ENCODE measurements around the gene PAX9. TPM values are rescaled to one million over a fixed set of nuclear protein-coding genes. Genes with fewer than 3 reads are reported as not detected.

PAX9 gene
- total RNA-seq, 1 donor from 2014 or later = not detected

DNA sequence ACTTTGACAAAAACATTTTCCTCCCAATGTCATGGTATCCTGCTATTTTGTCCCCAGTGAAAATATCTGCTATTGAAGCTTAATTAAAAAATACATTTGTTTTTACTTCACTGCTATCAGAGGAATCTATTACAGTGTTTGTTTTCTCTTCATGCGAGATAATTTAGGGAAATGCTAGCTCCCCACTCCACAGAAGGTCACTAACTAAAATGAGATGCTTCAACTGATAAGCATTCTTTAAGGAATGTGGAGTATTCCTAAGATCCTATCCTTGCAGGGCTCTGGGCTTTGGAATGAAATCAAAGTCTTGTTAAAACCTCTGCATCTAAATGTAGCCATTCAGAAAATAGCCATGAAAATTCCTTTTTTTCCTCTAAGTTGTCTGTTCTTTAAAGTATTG lies 39.5 kb downstream of the PAX9 start:
- Mint-ChIP-seq H3K4me3 (ENCODE audit: low read depth) (no peak overlapping the region), H3K9me3 (peaks cover 12% of the 10 kb centered on the region), H3K27ac (no peak overlapping the region), H3K4me1 (ENCODE audit: low read depth) (no peaks in the 10 kb centered on the region), H3K36me3 (ENCODE audit: low read depth) (no peaks in the 10 kb centered on the region), H3K27me3 (ENCODE audit: low read depth) (no peaks in the 10 kb centered on the region)
- intact Hi-C loops (cut with micrococcal nuclease) = no loop called here
- DNase-seq (ENCODE audit: low spot score) = no peak

DNA sequence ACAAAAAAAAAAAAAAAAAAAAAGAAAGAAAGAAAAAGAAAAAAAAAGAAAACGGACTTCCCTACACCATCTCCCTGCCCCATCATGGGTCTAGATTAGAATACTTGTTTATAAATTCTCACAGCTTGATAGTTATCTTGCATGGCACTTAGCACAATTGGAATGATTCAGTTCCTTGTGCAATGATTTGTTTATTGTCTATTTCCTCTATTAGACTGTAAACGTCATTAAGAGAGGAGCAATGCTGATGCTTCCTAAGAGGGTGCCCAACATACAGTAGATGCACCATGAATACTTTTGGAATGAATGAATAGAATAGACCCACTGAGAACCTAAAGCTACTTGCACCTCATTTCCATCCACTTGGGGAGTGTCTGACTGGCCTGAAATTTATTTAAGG lies 40.8 kb downstream of the PAX9 start:
- no peak overlapping the region for H3K4me3 Mint-ChIP-seq (ENCODE audit: low read depth)
- no peaks in the 10 kb centered on the region for H3K36me3 Mint-ChIP-seq (ENCODE audit: low read depth)
- H3K9me3 Mint-ChIP-seq = peaks cover 11% of the 10 kb centered on the region
- H3K27me3 Mint-ChIP-seq (ENCODE audit: low read depth) = no peaks in the 10 kb centered on the region
- DNase-seq (ENCODE audit: low spot score) = no peak
- H3K27ac Mint-ChIP-seq = no peak overlapping the region
- H3K4me1 Mint-ChIP-seq (ENCODE audit: low read depth) = no peaks in the 10 kb centered on the region
- intact Hi-C loops (cut with micrococcal nuclease) = no loop called here

DNA sequence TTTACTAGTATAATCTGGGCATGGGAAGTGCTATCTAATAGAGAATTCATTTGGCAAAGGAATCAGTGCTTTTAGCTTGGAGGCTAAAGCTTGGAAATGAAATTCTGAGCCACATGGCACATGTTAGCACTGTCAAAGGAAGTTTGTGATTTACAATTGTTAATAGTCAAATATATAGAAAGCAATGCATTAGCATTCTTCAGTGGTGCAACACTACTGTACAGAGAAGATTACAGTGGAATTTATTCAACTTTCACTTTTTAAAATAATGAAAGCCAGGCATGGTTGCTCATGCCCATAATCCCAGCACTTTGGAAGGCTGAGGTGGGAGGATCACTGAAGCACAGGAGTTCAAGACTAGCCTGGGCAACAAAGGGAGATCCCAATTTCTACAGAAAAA lies 45.9 kb downstream of the PAX9 start:
- H3K27ac Mint-ChIP-seq = no peak overlapping the region
- DNase-seq (ENCODE audit: low spot score) = no peak
- H3K36me3 Mint-ChIP-seq (ENCODE audit: low read depth) = no peaks in the 10 kb centered on the region
- peaks cover 6% of the 10 kb centered on the region for H3K9me3 Mint-ChIP-seq
- no peaks in the 10 kb centered on the region for H3K27me3 Mint-ChIP-seq (ENCODE audit: low read depth)
- H3K4me1 Mint-ChIP-seq (ENCODE audit: low read depth) = no peaks in the 10 kb centered on the region
- H3K4me3 Mint-ChIP-seq (ENCODE audit: low read depth) = no peak overlapping the region
- intact Hi-C loops (cut with micrococcal nuclease) = no loop called here

DNA sequence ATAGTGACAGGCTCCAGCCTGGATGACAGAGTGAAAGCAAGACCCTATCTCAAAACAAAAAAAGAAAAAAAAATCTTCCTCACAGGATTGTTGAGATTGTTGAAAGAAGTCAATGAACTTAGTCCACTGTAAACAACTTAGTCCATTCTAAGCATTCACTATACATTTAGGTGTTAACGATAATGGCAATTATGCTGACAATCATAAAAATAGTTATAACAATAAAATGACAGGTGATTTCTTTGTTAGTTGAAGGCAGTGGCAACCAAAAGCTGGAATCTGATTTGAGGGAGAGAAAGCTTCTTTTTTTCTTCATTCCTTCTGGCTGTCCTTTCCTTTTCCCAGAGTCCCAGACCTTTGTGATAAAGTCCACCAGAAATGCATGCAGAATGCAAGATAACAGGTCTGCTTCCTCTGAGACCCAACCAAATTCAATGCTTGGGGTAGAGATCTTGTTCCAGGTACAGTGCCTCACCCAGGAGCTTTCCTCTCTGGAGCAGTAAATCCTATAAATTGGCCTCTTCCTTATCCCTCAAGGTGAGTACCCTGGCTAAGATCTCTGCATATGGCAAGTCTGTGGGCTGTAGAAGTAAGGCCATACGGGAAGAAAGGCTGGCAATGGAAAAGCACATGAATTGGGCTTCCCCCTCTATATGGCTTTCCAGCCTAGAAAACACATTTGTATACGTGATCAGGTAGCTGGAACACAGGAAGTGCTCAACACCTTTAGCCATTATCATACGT lies 52.5 kb downstream of the PAX9 start:
- Mint-ChIP-seq H3K27ac (no peak overlapping the region), H3K4me1 (ENCODE audit: low read depth) (no peaks in the 10 kb centered on the region), H3K4me3 (ENCODE audit: low read depth) (no peak overlapping the region)

DNA sequence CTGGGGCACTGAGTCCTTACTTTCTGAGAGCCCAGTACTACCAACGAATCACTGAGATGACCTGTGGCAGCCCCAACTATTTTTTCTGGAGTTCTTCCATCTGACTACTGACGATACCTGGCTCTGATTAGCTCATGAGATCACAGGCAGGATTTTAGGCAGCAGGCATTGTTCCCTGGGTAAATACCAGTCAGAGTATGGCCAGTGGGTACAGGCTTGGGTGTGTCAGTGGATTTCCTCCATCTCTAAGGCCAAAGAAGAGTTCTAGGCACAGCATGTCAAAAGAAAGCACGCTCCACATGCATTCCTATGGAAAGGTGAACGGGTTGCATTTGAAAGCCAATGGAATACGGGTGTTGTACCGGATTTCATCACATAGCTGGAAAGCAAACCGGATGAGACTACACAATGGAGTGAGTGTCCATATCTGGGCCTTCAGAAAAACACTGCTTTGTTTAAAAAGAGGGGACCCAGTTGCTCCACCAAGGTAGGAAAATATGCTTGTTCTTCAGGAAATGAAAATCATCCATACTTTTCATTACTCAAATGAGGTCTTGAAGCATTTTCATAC lies 55.0 kb downstream of the PAX9 start:
- Mint-ChIP-seq H3K4me1 (ENCODE audit: low read depth) (no peaks in the 10 kb centered on the region), H3K9me3 (no peaks in the 10 kb centered on the region), H3K4me3 (ENCODE audit: low read depth) (no peak overlapping the region)

More for the DNA sequence above, 52.5 kb downstream of the PAX9 start:
- DNase-seq (ENCODE audit: low spot score) = no peak
- intact Hi-C loops (cut with micrococcal nuclease) = no loop called here
- no peaks in the 10 kb centered on the region for H3K27me3 Mint-ChIP-seq (ENCODE audit: low read depth)
- no peaks in the 10 kb centered on the region for H3K36me3 Mint-ChIP-seq (ENCODE audit: low read depth)
- no peaks in the 10 kb centered on the region for H3K9me3 Mint-ChIP-seq

DNA sequence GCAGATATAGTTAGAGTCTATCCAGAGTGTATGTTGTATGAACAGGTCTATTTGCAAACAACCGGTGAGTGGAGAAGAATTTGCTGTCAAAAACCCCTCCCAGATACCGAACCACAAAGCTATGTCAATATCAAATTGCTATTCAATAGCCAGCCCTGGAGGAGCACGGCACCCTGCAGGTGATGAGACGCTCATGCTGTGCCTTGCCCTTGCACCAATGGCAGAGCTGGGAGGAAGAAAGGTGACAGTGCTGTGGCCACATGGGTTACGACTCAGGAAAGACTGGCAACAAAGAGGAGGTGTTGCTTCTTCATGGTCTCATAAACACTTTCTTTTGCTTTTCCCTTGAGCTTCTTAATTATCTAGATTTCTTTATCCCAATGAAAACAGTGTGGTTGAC lies 55.7 kb downstream of the PAX9 start:
- Mint-ChIP-seq H3K9me3 (no peaks in the 10 kb centered on the region), H3K27me3 (ENCODE audit: low read depth) (no peaks in the 10 kb centered on the region), H3K4me1 (ENCODE audit: low read depth) (no peaks in the 10 kb centered on the region), H3K4me3 (ENCODE audit: low read depth) (no peak overlapping the region), H3K36me3 (ENCODE audit: low read depth) (no peaks in the 10 kb centered on the region), H3K27ac (no peak overlapping the region)
- no peak for DNase-seq (ENCODE audit: low spot score)
- intact Hi-C loops (cut with micrococcal nuclease) = no loop called here

More for the DNA sequence above, 55.0 kb downstream of the PAX9 start:
- Mint-ChIP-seq H3K27me3 (ENCODE audit: low read depth) (no peaks in the 10 kb centered on the region), H3K27ac (no peak overlapping the region), H3K36me3 (ENCODE audit: low read depth) (no peaks in the 10 kb centered on the region)
- intact Hi-C loops (cut with micrococcal nuclease) = no loop called here
- no peak for DNase-seq (ENCODE audit: low spot score)

DNA sequence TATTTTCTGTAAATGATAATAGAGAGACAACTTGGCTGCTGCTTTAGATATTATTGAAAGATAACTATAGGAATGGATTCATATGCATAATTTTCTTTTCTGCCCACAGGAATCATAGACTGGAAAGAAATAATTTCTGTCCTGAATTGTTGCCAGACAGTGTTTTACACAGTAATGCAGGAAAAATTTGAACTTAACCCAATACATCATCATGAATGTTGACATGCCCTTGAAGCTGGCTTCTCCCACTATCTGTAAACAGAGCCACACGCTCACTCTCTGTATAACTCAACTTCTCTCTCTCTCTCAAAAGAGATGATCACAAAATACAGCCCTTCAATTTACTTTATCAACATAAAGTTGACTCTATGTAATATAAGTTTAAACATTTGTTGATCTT lies 56.6 kb downstream of the PAX9 start:
- Mint-ChIP-seq H3K4me1 (ENCODE audit: low read depth) (no peaks in the 10 kb centered on the region), H3K36me3 (ENCODE audit: low read depth) (no peaks in the 10 kb centered on the region), H3K27me3 (ENCODE audit: low read depth) (no peaks in the 10 kb centered on the region), H3K27ac (no peak overlapping the region), H3K9me3 (no peaks in the 10 kb centered on the region), H3K4me3 (ENCODE audit: low read depth) (no peak overlapping the region)
- intact Hi-C loops (cut with micrococcal nuclease) = no loop called here
- DNase-seq (ENCODE audit: low spot score) = no peak

DNA sequence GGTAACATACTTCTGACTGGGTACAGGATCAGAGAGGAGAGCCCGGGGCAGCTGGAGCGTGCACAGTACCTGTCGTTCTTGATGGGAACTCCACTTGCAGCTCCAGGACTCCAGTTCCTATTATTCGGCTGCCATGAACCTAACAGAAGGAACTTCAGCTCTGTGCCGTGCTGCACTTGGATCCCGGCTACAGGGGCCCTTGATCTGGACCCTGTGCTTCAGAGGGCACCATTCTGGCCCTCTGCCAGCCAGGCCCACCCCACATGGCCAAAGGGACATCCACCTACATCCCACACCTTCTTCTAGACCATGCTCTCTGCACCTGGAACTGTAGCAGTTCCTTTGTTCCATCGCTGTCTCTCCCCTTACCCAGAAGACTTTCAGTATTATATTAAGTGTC lies 58.2 kb downstream of the PAX9 start:
- no peaks in the 10 kb centered on the region for H3K9me3 Mint-ChIP-seq
- H3K27ac Mint-ChIP-seq = no peak overlapping the region
- no peak for DNase-seq (ENCODE audit: low spot score)
- no peaks in the 10 kb centered on the region for H3K36me3 Mint-ChIP-seq (ENCODE audit: low read depth)
- no peaks in the 10 kb centered on the region for H3K27me3 Mint-ChIP-seq (ENCODE audit: low read depth)
- H3K4me1 Mint-ChIP-seq (ENCODE audit: low read depth) = no peaks in the 10 kb centered on the region
- intact Hi-C loops (cut with micrococcal nuclease) = no loop called here
- no peak overlapping the region for H3K4me3 Mint-ChIP-seq (ENCODE audit: low read depth)

DNA sequence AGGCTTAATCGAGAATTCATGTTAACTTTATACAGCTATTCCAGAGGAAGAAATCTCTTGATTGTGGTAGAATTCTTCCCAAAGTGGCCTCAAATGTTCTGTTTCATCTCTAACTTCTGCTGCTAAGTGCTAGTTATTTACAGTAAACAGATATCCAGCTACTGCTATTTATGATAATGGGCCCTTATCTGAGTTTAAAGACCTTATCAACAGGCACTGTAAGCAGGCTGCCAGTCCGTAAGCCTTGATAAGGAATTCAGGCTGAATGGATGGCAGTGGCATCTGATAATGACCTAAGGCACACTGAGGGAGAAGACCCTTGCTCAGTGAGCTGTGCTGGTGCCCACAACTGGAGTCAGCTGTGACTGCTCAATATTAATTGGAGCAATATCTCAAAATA lies 59.0 kb downstream of the PAX9 start:
- H3K36me3 Mint-ChIP-seq (ENCODE audit: low read depth) = no peaks in the 10 kb centered on the region
- no peak for DNase-seq (ENCODE audit: low spot score)
- H3K4me3 Mint-ChIP-seq (ENCODE audit: low read depth) = no peak overlapping the region
- no peaks in the 10 kb centered on the region for H3K9me3 Mint-ChIP-seq
- H3K27me3 Mint-ChIP-seq (ENCODE audit: low read depth) = no peaks in the 10 kb centered on the region
- H3K4me1 Mint-ChIP-seq (ENCODE audit: low read depth) = no peaks in the 10 kb centered on the region
- H3K27ac Mint-ChIP-seq = no peak overlapping the region
- intact Hi-C loops (cut with micrococcal nuclease) = no loop called here

DNA sequence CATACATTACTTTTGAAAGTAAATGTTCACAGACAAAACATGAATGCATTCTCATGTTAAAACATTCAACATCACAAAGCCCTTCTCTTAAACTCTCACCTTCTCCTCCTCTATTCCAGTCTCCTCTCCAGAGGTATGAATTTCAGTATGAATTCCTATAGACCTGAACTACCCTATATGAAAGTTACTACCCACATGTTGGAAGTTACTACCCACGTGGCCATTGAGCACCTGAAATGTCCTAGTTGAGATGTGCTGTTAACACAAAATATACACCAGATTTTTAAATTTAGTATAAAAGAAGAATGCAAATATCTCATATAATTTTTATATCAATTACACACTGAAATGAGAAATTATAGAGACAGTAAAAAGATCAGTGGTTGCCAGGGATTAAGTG lies 60.2 kb downstream of the PAX9 start:
- no peaks in the 10 kb centered on the region for H3K4me1 Mint-ChIP-seq (ENCODE audit: low read depth)
- intact Hi-C loops (cut with micrococcal nuclease) = no loop called here
- no peaks in the 10 kb centered on the region for H3K36me3 Mint-ChIP-seq (ENCODE audit: low read depth)
- no peak overlapping the region for H3K4me3 Mint-ChIP-seq (ENCODE audit: low read depth)
- H3K27ac Mint-ChIP-seq = no peak overlapping the region
- no peaks in the 10 kb centered on the region for H3K27me3 Mint-ChIP-seq (ENCODE audit: low read depth)
- no peaks in the 10 kb centered on the region for H3K9me3 Mint-ChIP-seq
- no peak for DNase-seq (ENCODE audit: low spot score)

DNA sequence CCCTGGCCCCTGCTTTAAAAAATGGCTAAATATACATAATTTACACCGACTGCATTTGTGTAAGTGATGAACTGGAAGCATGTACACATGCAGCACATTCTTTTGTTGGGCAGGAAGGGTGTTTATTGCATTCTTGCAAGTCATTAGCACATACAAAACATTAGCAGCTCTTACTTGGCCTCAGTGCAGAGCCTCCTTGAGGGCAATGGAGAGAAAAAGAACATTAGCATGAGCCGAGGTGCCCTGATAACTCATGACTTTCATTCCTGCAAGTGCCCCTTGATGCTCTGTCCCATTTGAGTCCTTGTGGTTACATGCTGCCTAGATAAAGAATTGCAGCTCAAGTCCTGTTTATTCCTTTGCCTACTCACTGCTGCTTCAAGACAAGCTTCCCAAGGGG lies 61.9 kb downstream of the PAX9 start:
- H3K4me1 Mint-ChIP-seq (ENCODE audit: low read depth) = no peaks in the 10 kb centered on the region
- intact Hi-C loops (cut with micrococcal nuclease) = no loop called here
- no peak overlapping the region for H3K27ac Mint-ChIP-seq
- no peak overlapping the region for H3K4me3 Mint-ChIP-seq (ENCODE audit: low read depth)
- DNase-seq (ENCODE audit: low spot score) = no peak
- H3K9me3 Mint-ChIP-seq = no peaks in the 10 kb centered on the region
- no peaks in the 10 kb centered on the region for H3K27me3 Mint-ChIP-seq (ENCODE audit: low read depth)
- no peaks in the 10 kb centered on the region for H3K36me3 Mint-ChIP-seq (ENCODE audit: low read depth)

DNA sequence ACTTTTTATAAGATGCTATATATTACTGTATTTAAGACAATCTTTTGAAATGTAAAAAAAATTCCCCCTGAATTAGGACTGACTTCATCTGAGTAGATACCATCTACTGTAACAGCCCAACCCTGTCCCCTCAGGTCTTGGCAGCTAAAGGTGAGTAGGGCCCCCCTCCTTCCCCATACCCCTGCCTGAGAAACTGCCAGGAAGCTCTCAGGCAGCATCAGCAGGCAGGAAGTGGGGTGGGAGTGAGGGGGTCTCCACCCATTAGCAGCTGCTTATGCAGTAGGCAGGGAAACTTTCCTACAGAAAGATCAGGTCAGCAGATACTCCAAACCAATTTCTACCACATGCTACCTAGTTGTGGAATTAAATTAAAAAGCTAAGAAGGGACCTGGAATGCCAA lies 62.5 kb downstream of the PAX9 start:
- no peak overlapping the region for H3K27ac Mint-ChIP-seq

DNA sequence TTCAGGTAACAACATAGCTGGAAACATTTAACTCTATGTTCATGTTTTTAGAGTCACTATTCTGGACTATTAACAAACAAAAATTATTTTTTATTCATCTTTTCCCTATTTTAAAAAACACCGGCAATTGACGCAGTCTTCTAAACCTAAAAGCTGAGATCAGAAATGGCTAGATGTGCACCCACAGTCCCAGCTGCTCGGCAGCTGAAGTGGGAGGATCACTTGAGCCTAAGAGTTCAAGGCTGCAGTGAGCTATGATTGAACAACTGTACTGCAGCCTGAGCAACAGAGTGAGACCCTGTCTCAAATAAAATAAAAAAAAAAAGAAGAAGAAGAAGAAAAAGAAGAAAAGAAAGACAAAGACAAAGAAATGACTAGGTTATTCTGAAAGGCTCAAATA lies 64.5 kb downstream of the PAX9 start:
- Mint-ChIP-seq H3K4me3 (ENCODE audit: low read depth) (no peak overlapping the region), H3K27ac (no peak overlapping the region)
- intact Hi-C loops (cut with micrococcal nuclease) = no loop called here

More for the DNA sequence above, 62.5 kb downstream of the PAX9 start:
- Mint-ChIP-seq H3K4me3 (ENCODE audit: low read depth) (no peak overlapping the region), H3K27me3 (ENCODE audit: low read depth) (no peaks in the 10 kb centered on the region), H3K9me3 (no peaks in the 10 kb centered on the region), H3K4me1 (ENCODE audit: low read depth) (no peaks in the 10 kb centered on the region), H3K36me3 (ENCODE audit: low read depth) (no peaks in the 10 kb centered on the region)
- DNase-seq (ENCODE audit: low spot score) = no peak
- intact Hi-C loops (cut with micrococcal nuclease) = no loop called here

More for the DNA sequence above, 64.5 kb downstream of the PAX9 start:
- Mint-ChIP-seq H3K36me3 (ENCODE audit: low read depth) (no peaks in the 10 kb centered on the region), H3K4me1 (ENCODE audit: low read depth) (no peaks in the 10 kb centered on the region), H3K9me3 (no peaks in the 10 kb centered on the region), H3K27me3 (ENCODE audit: low read depth) (no peaks in the 10 kb centered on the region)
- no peak for DNase-seq (ENCODE audit: low spot score)

Data from activated T-helper 2 cell treated with anti-CD3 and anti-CD28 coated beads, Interferon-gamma antibody, Interleukin-2, Interleukin-4, amounts not matched to agents 10 μg/mL and 5 μg/mL and 100 μg/mL, durations not matched to agents 14 hours and 24 hours and 36 hours (primary cell).